Heart right ventricle (tissue), 16 donors: ENCODE measurements around the gene KDELR3. TPM values are rescaled to one million over a fixed set of nuclear protein-coding genes. Genes with fewer than 3 reads are reported as not detected.

Source experiments
- ATAC-seq, 8 donors: fragments of 200-7000 bp; cut with Tn5 transposase; one replicate each; pipeline ENCODE4 v1.9.1; 2020; ENCODE audit warnings: mild to moderate bottlenecking in 8 of 8, moderate library complexity in 8 of 8, moderate number of reproducible peaks in 1 of 8
- DNase-seq, 2 donors: peaks; one replicate each; pipeline ENCODE4 v3.0.0-alpha.2; 2020
- H3K27ac ChIP-seq, 10 donors: fragments of 200-600 bp; sonication (generic) in 2 of 10; one replicate each; pipeline versions ENCODE4 v1.5.0 to v1.8.0; 2020 to 2022; ENCODE audit warnings: mild to moderate bottlenecking in 3 of 10
- H3K27me3 ChIP-seq, 7 donors: fragments of 200-600 bp; one replicate each; pipeline ENCODE4 v1.8.0; 2021 to 2022; ENCODE audit warnings: mild to moderate bottlenecking in 2 of 7
- H3K36me3 ChIP-seq, 9 donors: fragments of 200-600 bp; sonication (generic) in 1 of 9; one replicate each; pipeline versions ENCODE4 v1.5.0 to v1.8.0; 2020 to 2022; ENCODE audit warnings: mild to moderate bottlenecking in 2 of 9
- H3K4me1 ChIP-seq, 9 donors: fragments of 200-600 bp; sonication (generic) in 1 of 9; one replicate each; pipeline versions ENCODE4 v1.5.0 to v1.8.0; 2020 to 2022; ENCODE audit warnings: mild to moderate bottlenecking in 4 of 9
- H3K4me3 ChIP-seq, 10 donors: fragments of 200-600 bp; sonication (generic) in 2 of 10; one replicate each; pipeline versions ENCODE4 v1.5.0 to v1.8.0; 2020 to 2022; ENCODE audit warnings: mild to moderate bottlenecking in 7 of 10, moderate library complexity in 2 of 10
- H3K9me3 ChIP-seq, 11 donors: fragments of 200-600 bp in 10 of 11; sonication (generic) in 2 of 11; one replicate each; pipeline versions ENCODE4 v1.5.0 to v1.8.0; 2013 to 2022; ENCODE audit warnings: mild to moderate bottlenecking in 2 of 11, control low read depth in 1 of 11, moderate library complexity in 1 of 11
- WGBS, 2 donors: extraction: QIAGEN DNeasy Blood & Tissue Kit; methylation state at CpG; one replicate each; pipeline ENCODE4 v1.1.7; 2013; ENCODE audit warnings: inconsistent platforms in 1 of 2; 5-methylcytosine and 5-hydroxymethylcytosine counted together
- intact Hi-C, 10 donors: fragments of 100-400 bp; cut with DNase I; formaldehyde crosslinking; loops; one replicate each; pipeline versions ENCODE4 v1.11.1 to v1.14.2; 2022
- polyA plus RNA-seq, 2 donors: library from polyadenylated mRNA; stranded (reverse); fragments of 200-250 nt; gene quantifications; one replicate each; pipeline ENCODE4 v1.2.3, GENCODE V29; 2013
- total RNA-seq, 10 donors: library from RNA; stranded (reverse); fragmentation: NEBNext Ultra II Directional in 3 of 10; extraction: Animal tissue kit (Norgen Biotek cat#: 25700) in 3 of 10; gene quantifications; one replicate each; pipeline versions ENCODE4 v1.2.1 to v1.2.4, GENCODE V29; 2021 to 2023
- TF ChIP-seq, protein P1 (sequence below), 9 donors: fragments of 200-600 bp; sonication (generic) in 2 of 9; IDR thresholded peaks; one replicate each; pipeline versions ENCODE4 v1.5.0 to v1.8.0; 2021 to 2022; ENCODE audit warnings: antibody characterized with exemption in 9 of 9, mild to moderate bottlenecking in 5 of 9, moderate library complexity in 1 of 9
- donor health status: Arrhythmogenic right ventricular cardiomyopathy.
- donor health status: ischemic (EF 13 %, LVEDD 7.1; RV severe dilation, severe dysfunction).
- donor health status: healthy with polysubstance abuse.
- donor health status: DM: no; HTN: yes; CAD: no.
- donor health status: DM: no; HTN: no; CAD: no.
- donor health status: ischemic (EF 25% LVEDD 6.9; RV normal size, moderate dysfunction).
- donor health status: ischemic (EF 25% LVEDD 5.7; RV mildly dilated, moderate dysfunction).
- donor health status: healthy.
- donor health status: DM: yes; HTN: yes; CAD: no.
- donor health status: Ischemic cardiomyopathy.
- donor health status: ischemic (EF 35%, LVEDD 5.7; RV mildly dilated, moderate dysfunction).
- donor health status: nonischemic (EF 11% LVEDD 7.7; RV severe dilation, severe dysfunction).
- donor health status: DM: yes; HTN: yes; CAD: no.
- donor health status: PGD.
- donor health status: ischemic (EF 29% LVEDD 5.4; RV normal size, mild dysfunction).
- donor health status: nonischemic (EF 23%, LVEDD 6.1; RV moderate dilation, normal function).

Gene KDELR3
- total and polyA plus RNA-seq, 12 donors = 3.4 to 12.9 (median 9.0) TPM

DNA sequence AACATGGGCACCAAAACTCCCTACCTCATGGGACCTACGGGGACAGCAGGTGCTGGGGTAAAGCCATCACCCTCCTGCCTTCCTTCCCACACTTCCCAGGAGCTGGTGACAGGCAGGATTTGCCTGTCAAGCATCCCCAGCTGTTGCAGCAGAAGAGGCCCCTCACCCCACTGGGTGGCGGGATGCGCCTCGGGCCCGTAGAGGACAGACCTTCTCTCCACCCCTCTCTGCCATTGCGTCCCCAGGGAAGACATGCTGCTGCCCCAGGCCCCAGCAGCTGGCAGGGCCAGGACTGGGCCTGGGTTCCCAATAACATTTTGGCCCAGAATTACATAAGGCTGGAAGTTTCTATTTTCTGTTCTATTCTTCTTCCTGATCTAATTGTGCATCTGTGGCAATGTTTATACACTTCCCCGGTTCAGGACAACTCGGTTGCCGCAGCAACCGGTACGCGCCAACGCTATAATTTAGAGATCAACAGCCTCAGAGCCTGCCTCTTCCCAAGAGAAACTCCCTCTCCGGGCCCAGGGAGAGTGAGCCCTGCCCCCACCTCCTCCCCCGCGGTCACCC is 38.3 kb upstream of the KDELR3 start:
- WGBS, 2 donors = 54 to 57% methylated on average over 16 of the region's 16 CpGs
- H3K9me3 ChIP-seq = no peaks in the 10 kb centered on the region
- H3K4me1 ChIP-seq = peaks cover 0 to 27% (median 0%) of the 10 kb centered on the region in 9 donors
- peaks cover 0 to 21% (median 0%) of the 10 kb centered on the region in 9 donors for H3K36me3 ChIP-seq
- peak overlapping the region in 3 of 10 donors; percentile 19 to 34 (median 33) for H3K27ac ChIP-seq
- intact Hi-C loops = no loop called here
- no peak overlapping the region for H3K4me3 ChIP-seq
- no peak for ATAC-seq
- no peak for DNase-seq
- TF ChIP-seq, protein P1, sequence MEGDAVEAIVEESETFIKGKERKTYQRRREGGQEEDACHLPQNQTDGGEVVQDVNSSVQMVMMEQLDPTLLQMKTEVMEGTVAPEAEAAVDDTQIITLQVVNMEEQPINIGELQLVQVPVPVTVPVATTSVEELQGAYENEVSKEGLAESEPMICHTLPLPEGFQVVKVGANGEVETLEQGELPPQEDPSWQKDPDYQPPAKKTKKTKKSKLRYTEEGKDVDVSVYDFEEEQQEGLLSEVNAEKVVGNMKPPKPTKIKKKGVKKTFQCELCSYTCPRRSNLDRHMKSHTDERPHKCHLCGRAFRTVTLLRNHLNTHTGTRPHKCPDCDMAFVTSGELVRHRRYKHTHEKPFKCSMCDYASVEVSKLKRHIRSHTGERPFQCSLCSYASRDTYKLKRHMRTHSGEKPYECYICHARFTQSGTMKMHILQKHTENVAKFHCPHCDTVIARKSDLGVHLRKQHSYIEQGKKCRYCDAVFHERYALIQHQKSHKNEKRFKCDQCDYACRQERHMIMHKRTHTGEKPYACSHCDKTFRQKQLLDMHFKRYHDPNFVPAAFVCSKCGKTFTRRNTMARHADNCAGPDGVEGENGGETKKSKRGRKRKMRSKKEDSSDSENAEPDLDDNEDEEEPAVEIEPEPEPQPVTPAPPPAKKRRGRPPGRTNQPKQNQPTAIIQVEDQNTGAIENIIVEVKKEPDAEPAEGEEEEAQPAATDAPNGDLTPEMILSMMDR (IDR thresholded peaks at IDR 0.05) = no peak
- H3K27me3 ChIP-seq = no peaks in the 10 kb centered on the region

DNA sequence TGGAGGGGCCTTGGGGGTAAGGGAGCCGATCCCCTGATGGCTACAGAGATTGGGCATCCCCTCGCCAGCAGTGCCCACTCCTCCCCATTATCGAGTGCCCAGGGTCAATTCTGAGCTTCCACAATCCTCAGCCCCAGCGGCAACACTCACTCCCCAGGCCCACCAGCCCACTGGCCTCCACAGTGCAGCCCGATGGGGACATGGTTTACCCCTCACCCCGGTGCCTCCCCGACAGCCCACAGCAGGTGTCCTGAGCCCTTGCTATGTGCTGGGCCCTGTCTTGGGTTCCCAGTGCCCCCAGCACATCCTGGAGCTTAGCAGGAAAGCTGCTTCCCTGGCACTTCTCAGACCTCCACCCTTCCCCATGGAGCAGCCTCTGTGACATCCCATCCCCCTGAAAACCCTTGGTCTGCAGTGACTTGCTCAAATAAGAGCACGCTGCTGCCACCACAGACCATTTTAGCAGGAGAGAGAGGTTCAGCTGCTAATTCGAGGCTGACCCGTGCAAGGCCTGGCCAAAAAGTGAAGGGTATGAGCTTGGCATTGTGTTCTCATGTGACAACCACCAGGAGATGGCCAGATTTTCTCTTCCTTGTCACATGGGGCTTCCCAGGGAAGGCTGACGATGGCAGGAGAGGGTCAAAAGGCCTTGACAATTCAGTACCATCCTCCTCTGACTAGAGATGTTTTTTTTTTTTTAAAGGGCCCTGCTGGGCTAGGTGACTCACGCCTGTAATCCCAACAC is 36.5 kb upstream of the KDELR3 start:
- Histone ChIP-seq H3K27ac (peak overlapping the region in 9 of 10 donors; percentile 34 to 81 (median 70)), H3K36me3 (peaks cover 0 to 15% (median 0%) of the 10 kb centered on the region in 9 donors), H3K27me3 (no peaks in the 10 kb centered on the region), H3K9me3 (no peaks in the 10 kb centered on the region), H3K4me1 (peaks cover 0 to 46% (median 9%) of the 10 kb centered on the region in 9 donors), H3K4me3 (no peak overlapping the region)
- DNase-seq = peak in 1 of 2 donors; percentile 65
- TF ChIP-seq, protein P1 (IDR thresholded peaks at IDR 0.05) = no peak
- peak; percentile 51 to 82 (median 74) for ATAC-seq
- WGBS, 2 donors = 78 to 79% methylated on average over 12 of the region's 12 CpGs
- intact Hi-C loops = no loop called here

DNA sequence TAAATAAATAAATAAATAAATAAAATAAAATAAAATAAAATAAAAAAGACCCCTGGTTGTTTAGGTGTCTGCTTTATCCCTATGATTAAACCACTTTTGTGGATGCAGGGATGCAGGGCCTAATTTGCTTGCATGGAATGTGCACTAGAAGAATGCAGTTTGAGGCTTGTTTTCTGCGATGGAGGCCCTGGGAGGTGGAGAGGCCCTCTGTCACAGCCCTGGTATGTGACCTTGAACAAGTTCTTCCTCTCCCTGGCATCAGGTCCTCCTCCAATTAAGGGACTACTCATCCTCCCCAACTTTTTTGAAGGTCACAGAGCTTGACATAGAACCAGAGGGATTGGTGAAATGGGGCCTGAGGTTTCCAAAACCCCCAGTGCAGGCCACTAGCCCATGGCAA is 35.6 kb upstream of the KDELR3 start:
- peaks cover 0 to 50% (median 9%) of the 10 kb centered on the region in 9 donors for H3K4me1 ChIP-seq
- no peaks in the 10 kb centered on the region for H3K9me3 ChIP-seq
- peak overlapping the region in 7 of 10 donors; percentile 34 to 81 (median 74) for H3K27ac ChIP-seq
- no peaks in the 10 kb centered on the region for H3K27me3 ChIP-seq
- no peak for DNase-seq
- TF ChIP-seq, protein P1 (IDR thresholded peaks at IDR 0.05) = no peak
- H3K4me3 ChIP-seq = no peak overlapping the region
- 67 to 75% methylated on average over 1 of the region's 1 CpG for WGBS, 2 donors
- no peak for ATAC-seq
- peaks cover 0 to 7% (median 0%) of the 10 kb centered on the region in 9 donors for H3K36me3 ChIP-seq
- intact Hi-C loops = no loop called here

DNA sequence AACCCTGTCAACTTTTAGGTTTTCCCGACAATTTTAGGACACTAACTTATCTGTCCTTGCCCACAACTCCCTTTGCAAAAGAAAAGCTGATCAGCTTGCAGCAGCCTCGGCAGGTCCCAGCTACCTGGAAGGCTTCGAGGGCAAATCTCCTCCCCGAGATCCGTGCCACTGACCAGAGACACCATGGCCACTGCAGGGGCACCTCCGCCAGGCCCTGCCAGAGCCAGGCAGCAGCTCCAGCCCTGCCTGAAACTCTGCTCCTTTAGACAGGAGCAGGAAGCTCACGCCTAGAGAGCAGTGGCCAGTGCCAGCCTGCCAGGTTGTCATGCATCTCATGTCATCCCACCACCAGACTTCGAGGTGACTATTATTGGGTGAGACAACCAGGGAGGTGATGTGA is 34.0 kb upstream of the KDELR3 start:
- Histone ChIP-seq H3K4me1 (peaks cover 0 to 50% (median 9%) of the 10 kb centered on the region in 9 donors), H3K27me3 (peaks cover 0 to 5% (median 0%) of the 10 kb centered on the region in 7 donors), H3K27ac (peak overlapping the region in 2 of 10 donors; percentile 22 to 48), H3K9me3 (no peaks in the 10 kb centered on the region), H3K4me3 (no peak overlapping the region), H3K36me3 (no peaks in the 10 kb centered on the region)
- WGBS, 2 donors = 75 to 79% methylated on average over 8 of the region's 8 CpGs
- ATAC-seq (no peak), DNase-seq (no peak)
- intact Hi-C loops = no loop called here
- TF ChIP-seq, protein P1 (IDR thresholded peaks at IDR 0.05) = no peak
